Suppressor macrophage treated with lipopolysaccharide for 1 hour (primary cell): ENCODE data around the gene KRT34.
A peak's percentile ranks its signal among the peaks of the same experiment; 100 is the strongest.

Experiments used
- DNase-seq, 3 donors: peaks; one replicate each; pipeline ENCODE4 v3.0.0-alpha.2; 2020 to 2022

KRT34 gene

GRCh38 chr17:41329279-41329948, 52.7 kb downstream of the KRT34 start:
- peak; percentile 65 to 76 (median 67) for DNase-seq

GRCh38 chr17:41328207-41328606, 53.9 kb downstream of the KRT34 start:
- DNase-seq = no peak
